ENCODE data around the gene USP48.
"Not testable (repeated sequence)": the region's sequence is repeated elsewhere in the genome, so short reads cannot be mapped to it uniquely, and the experiment has no call there.

USP48 gene

GRCh38 chr1:21827141-21827679 is 44.3 kb upstream of the USP48 start:
- H3K4me3 ChIP-seq (replicated peaks; ENCODE audit: low read depth, low read length) = no peak overlapping the region
- no peak for TF ChIP-seq CTCF (IDR thresholded peaks at IDR 0.05; ENCODE audit: low read length, missing control alignments)
- no peak for DNase-seq (ENCODE audit: low read depth)

- not testable (repeated sequence) for DNase-seq (ENCODE audit: low read depth); H3K4me3 ChIP-seq (replicated peaks; ENCODE audit: low read depth, low read length)
These were observed 43.7 kb upstream of the USP48 start for GRCh38 chr1:21826694-21827093.

GRCh38 chr1:21825393-21825792 is 42.4 kb upstream of the USP48 start:
- no peak for DNase-seq (ENCODE audit: low read depth)
- no peak overlapping the region for H3K4me3 ChIP-seq (replicated peaks; ENCODE audit: low read depth, low read length)
- no peak for TF ChIP-seq CTCF (IDR thresholded peaks at IDR 0.05; ENCODE audit: low read length, missing control alignments)

- DNase-seq (ENCODE audit: low read depth) = no peak
- H3K4me3 ChIP-seq (replicated peaks; ENCODE audit: low read depth, low read length) = no peak overlapping the region
- TF ChIP-seq CTCF (IDR thresholded peaks at IDR 0.05; ENCODE audit: low read length, missing control alignments) = no peak
These were observed 42.0 kb upstream of the USP48 start for GRCh38 chr1:21824926-21825325.

DNA sequence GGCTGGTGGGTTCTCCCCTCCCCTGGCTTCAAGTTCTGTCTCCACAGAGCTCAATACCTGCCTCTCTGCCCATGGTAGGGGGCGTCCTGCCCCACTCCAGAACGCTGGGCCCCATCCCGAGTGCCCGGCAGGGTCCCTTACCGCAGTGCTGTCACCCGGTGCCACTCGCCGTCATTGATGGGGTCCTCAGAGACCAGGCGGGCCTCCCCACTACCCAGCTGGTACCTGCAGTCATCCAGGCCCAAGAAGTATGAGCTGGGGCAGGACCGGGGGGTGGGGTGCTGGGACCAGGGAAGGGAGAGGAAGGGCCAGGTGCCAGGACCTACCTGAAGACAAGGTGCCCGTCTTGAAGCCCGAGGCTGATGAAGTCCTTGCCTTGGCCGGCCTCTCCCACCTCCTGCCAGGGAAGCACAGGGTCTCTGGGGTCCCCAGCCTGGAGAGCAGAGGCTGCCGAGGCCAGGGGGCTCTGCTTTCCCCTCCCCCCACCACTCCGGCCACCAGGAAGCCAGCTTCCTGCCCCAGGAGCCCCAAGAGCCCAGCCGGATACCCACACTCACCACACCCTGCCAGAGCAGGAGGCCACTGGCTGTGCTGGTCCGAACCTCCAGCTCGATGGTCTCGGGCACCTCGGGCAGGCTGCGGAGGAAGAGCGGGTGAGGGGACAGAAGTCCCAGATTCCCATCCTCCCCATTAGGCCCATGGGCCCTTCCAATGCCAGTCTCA is 41.2 kb upstream of the USP48 start:
- no peak for DNase-seq (ENCODE audit: low read depth)
- no peak overlapping the region for H3K4me3 ChIP-seq (replicated peaks; ENCODE audit: low read depth, low read length)
- TF ChIP-seq CTCF (IDR thresholded peaks at IDR 0.05; ENCODE audit: low read length, missing control alignments) = no peak

- no peak for TF ChIP-seq CTCF (IDR thresholded peaks at IDR 0.05; ENCODE audit: low read length, missing control alignments)
- no peak for DNase-seq (ENCODE audit: low read depth)
- no peak overlapping the region for H3K4me3 ChIP-seq (replicated peaks; ENCODE audit: low read depth, low read length)
These were observed 40.4 kb upstream of the USP48 start for GRCh38 chr1:21823206-21823979.

- TF ChIP-seq CTCF (IDR thresholded peaks at IDR 0.05; ENCODE audit: low read length, missing control alignments) = no peak
- DNase-seq (ENCODE audit: low read depth) = no peak
These were observed 39.4 kb upstream of the USP48 start for GRCh38 chr1:21822349-21822748.

More at GRCh38 chr1:21822349-21822748, 39.4 kb upstream of the USP48 start:
- no peak overlapping the region for H3K4me3 ChIP-seq (replicated peaks; ENCODE audit: low read depth, low read length)

Data from fibroblast of pulmonary artery (primary cell).